PC-9 (cell line): ENCODE results near the gene NUP214.

Source experiments
- EZH2 ChIP-seq: fragments of 200-600 bp; sonication (generic); IDR thresholded peaks from 2 replicates; pipeline ENCODE4 v1.8.0; 2017; ENCODE audit warnings: antibody characterized with exemption, low read depth
- TF ChIP-seq, protein P1 (sequence below): fragments of 200-600 bp; sonication (generic); conservative IDR thresholded peaks from 2 replicates; pipeline ENCODE4 v1.6.1; 2017; ENCODE audit warnings: mixed run types, antibody characterized with exemption, mild to moderate bottlenecking, moderate library complexity

DNA sequence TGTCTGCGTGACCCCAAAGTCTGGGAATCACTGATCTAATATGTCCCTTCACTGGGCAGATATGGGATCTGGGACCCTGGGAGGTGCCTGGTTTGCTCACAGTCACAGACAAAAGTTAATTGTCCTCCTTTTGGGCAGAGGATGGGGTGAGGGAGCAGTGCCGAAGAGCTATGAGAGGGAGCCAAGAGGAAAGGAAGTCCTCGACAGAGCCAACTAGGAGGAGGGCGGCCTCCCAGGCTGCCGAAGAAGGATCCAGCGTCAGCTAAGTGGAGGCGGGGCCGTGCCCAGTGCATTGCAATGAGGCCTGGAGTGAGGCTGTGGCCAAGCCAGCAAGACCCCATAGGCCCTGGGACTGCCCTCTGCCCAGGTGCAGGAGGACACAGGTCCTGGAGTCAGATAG lies 17.6 kb upstream of the NUP214 start:
- TF ChIP-seq, protein P1, sequence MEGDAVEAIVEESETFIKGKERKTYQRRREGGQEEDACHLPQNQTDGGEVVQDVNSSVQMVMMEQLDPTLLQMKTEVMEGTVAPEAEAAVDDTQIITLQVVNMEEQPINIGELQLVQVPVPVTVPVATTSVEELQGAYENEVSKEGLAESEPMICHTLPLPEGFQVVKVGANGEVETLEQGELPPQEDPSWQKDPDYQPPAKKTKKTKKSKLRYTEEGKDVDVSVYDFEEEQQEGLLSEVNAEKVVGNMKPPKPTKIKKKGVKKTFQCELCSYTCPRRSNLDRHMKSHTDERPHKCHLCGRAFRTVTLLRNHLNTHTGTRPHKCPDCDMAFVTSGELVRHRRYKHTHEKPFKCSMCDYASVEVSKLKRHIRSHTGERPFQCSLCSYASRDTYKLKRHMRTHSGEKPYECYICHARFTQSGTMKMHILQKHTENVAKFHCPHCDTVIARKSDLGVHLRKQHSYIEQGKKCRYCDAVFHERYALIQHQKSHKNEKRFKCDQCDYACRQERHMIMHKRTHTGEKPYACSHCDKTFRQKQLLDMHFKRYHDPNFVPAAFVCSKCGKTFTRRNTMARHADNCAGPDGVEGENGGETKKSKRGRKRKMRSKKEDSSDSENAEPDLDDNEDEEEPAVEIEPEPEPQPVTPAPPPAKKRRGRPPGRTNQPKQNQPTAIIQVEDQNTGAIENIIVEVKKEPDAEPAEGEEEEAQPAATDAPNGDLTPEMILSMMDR, result no peak
- TF ChIP-seq EZH2, result no peak
